OCI-LY3 (cell line): ENCODE measurements around the gene CD300LF.

Experiments
- H2AFZ ChIP-seq: fragments of 200-600, 300-600 bp; shearing (Covaris generic); 2 replicates; pipeline ENCODE4 v1.6.0; 2014; ENCODE audit warnings: antibody characterized with exemption, low read depth, low read length
- H3K27ac ChIP-seq: fragments of 200-600, 300-600 bp; sonication (generic); 2 replicates; pipeline ENCODE4 v1.5.1; 2014; ENCODE audit warnings: mild to moderate bottlenecking, low read length, moderate library complexity, mixed read lengths
- H3K27me3 ChIP-seq: fragments of 200-600, 300-600 bp; sonication (generic); 2 replicates; pipeline ENCODE4 v1.6.1; 2014; ENCODE audit warnings: low read depth, low read length, mixed read lengths
- H3K36me3 ChIP-seq: fragments of 200-600, 300-600 bp; sonication (generic); replicated peaks from 2 replicates; pipeline ENCODE3; 2014; ENCODE audit warnings: low read depth, low read length, mixed read lengths
- H3K4me1 ChIP-seq: fragments of 300-600, 200-600 bp; sonication (generic); 2 replicates; pipeline ENCODE4 v1.6.1; 2014; ENCODE audit warnings: low read length, mixed read lengths
- H3K4me2 ChIP-seq: fragments of 200-600, 300-600 bp; sonication (generic); 2 replicates; pipeline ENCODE4 v1.6.1; 2014; ENCODE audit warnings: low read length, mixed read lengths
- H3K4me3 ChIP-seq: fragments of 300-600, 200-600 bp; sonication (generic); 2 replicates; pipeline ENCODE4 v1.5.1; 2014; ENCODE audit warnings: antibody characterized with exemption, mild to moderate bottlenecking, low read length, moderate library complexity
- H3K79me2 ChIP-seq: fragments of 300-600, 200-600 bp; shearing (Covaris generic); 2 replicates; pipeline ENCODE4 v1.6.1; 2014; ENCODE audit warnings: mild to moderate bottlenecking, low read length, mixed read lengths
- H3K9ac ChIP-seq: fragments of 300-600, 200-600 bp; shearing (Covaris generic); 2 replicates; pipeline ENCODE4 v1.6.0; 2014; ENCODE audit warnings: mild to moderate bottlenecking, low read length, moderate library complexity
- H3K9me3 ChIP-seq: fragments of 200-600, 300-600 bp; shearing (Covaris generic); 2 replicates; pipeline ENCODE4 v1.6.1; 2014; ENCODE audit warnings: low read length, mixed read lengths; ENCODE audit not compliant: insufficient read depth
- H4K20me1 ChIP-seq: fragments of 200-600, 300-600 bp; sonication (generic); 2 replicates; pipeline ENCODE4 v1.6.1; 2016; ENCODE audit warnings: low read length, mixed read lengths; ENCODE audit not compliant: insufficient read depth
- CTCF ChIP-seq: fragments of 200-600, 300-600 bp; sonication (generic); IDR thresholded peaks from 2 replicates; pipeline ENCODE4 v1.5.1; 2014; ENCODE audit warnings: antibody characterized with exemption, low read length, low read depth
- EZH2phosphoT487 ChIP-seq: fragments of 200-600 bp; shearing (Covaris generic); IDR thresholded peaks from 2 replicates; pipeline ENCODE4 v1.6.1; 2018; ENCODE audit warnings: antibody characterized with exemption, mixed run types, low read depth

Gene CD300LF

GRCh38 chr17:74711058-74711824, 1.5 kb downstream of the CD300LF start:
- Histone ChIP-seq H3K4me1 (peaks cover 3% of the 10 kb centered on the region; the same call in 1 of the 2 replicates), H3K27ac (no peak overlapping the region), H2AFZ (no peak overlapping the region), H3K9me3 (no peaks in the 10 kb centered on the region), H3K36me3 (no peaks in the 10 kb centered on the region), H3K27me3 (peaks cover 9% of the 10 kb centered on the region), H3K4me3 (no peak overlapping the region), H3K9ac (no peak overlapping the region), H3K4me2 (no peak overlapping the region), H4K20me1 (no peaks in the 10 kb centered on the region), H3K79me2 (no peaks in the 10 kb centered on the region)
- TF ChIP-seq EZH2phosphoT487 (no peak), CTCF (no peak)

GRCh38 chr17:74704544-74704943, 8.2 kb downstream of the CD300LF start:
- Histone ChIP-seq H2AFZ (no peak overlapping the region), H3K36me3 (no peaks in the 10 kb centered on the region), H3K9ac (no peak overlapping the region), H3K4me2 (no peak overlapping the region), H3K4me1 (no peaks in the 10 kb centered on the region), H4K20me1 (no peaks in the 10 kb centered on the region), H3K27me3 (peaks cover 34% of the 10 kb centered on the region), H3K9me3 (no peaks in the 10 kb centered on the region), H3K27ac (no peak overlapping the region), H3K4me3 (no peak overlapping the region), H3K79me2 (no peaks in the 10 kb centered on the region)
- no peak for TF ChIP-seq CTCF
- no peak for TF ChIP-seq EZH2phosphoT487

- H3K9me3 ChIP-seq, result no peaks in the 10 kb centered on the region
- H2AFZ ChIP-seq, result no peak overlapping the region
- H3K36me3 ChIP-seq, result no peaks in the 10 kb centered on the region
- peaks cover 34% of the 10 kb centered on the region for H3K27me3 ChIP-seq
- TF ChIP-seq CTCF (no peak), EZH2phosphoT487 (no peak)
- no peak overlapping the region for H3K4me2 ChIP-seq
- H3K4me1 ChIP-seq, result no peaks in the 10 kb centered on the region
- H3K27ac ChIP-seq, result no peak overlapping the region
- no peaks in the 10 kb centered on the region for H4K20me1 ChIP-seq
- H3K4me3 ChIP-seq, result no peak overlapping the region
- H3K9ac ChIP-seq, result no peak overlapping the region
- H3K79me2 ChIP-seq, result no peaks in the 10 kb centered on the region
These were observed 9.4 kb downstream of the CD300LF start for GRCh38 chr17:74703311-74703710.

- H3K79me2 ChIP-seq, result no peaks in the 10 kb centered on the region
- no peak overlapping the region for H3K9ac ChIP-seq
- no peaks in the 10 kb centered on the region for H4K20me1 ChIP-seq
- no peak overlapping the region for H3K4me3 ChIP-seq
- H3K36me3 ChIP-seq, result no peaks in the 10 kb centered on the region
- H3K9me3 ChIP-seq, result no peaks in the 10 kb centered on the region
- no peak overlapping the region for H3K4me2 ChIP-seq
- H3K4me1 ChIP-seq, result peaks cover 7% of the 10 kb centered on the region
- H3K27me3 ChIP-seq, result peaks cover 34% of the 10 kb centered on the region
- H2AFZ ChIP-seq, result no peak overlapping the region
- H3K27ac ChIP-seq, result no peak overlapping the region
- TF ChIP-seq CTCF (no peak), EZH2phosphoT487 (no peak)
These were observed 10.4 kb downstream of the CD300LF start for GRCh38 chr17:74702116-74702871.
